Ishikawa (cell line): ENCODE results near the gene MARK3.
A peak's percentile ranks its signal among the peaks of the same experiment; 100 is the strongest.

Source experiments
- CEBPB ChIP-seq: IDR thresholded peaks from 2 replicates; pipeline ENCODE4 v1.6.1; 2012
- CREB1 ChIP-seq: IDR thresholded peaks from 2 replicates; pipeline ENCODE4 v1.6.1; 2012; ENCODE audit warnings: low read depth
- EGR1 ChIP-seq: IDR thresholded peaks from 2 replicates; pipeline ENCODE4 v1.6.1; 2012
- EP300 ChIP-seq: IDR thresholded peaks from 2 replicates; pipeline ENCODE4 v1.6.1; 2012; ENCODE audit warnings: borderline replicate concordance
- FOXM1 ChIP-seq: IDR thresholded peaks from 2 replicates; pipeline ENCODE4 v1.6.1; 2012; ENCODE audit warnings: low read depth, borderline replicate concordance
- MAX ChIP-seq: IDR thresholded peaks from 2 replicates; pipeline ENCODE4 v1.6.1; 2012
- NFIC ChIP-seq: IDR thresholded peaks from 2 replicates; pipeline ENCODE4 v1.6.1; 2012
- RAD21 ChIP-seq: IDR thresholded peaks from 2 replicates; pipeline ENCODE4 v1.6.1; 2012; ENCODE audit warnings: low read depth
- REST ChIP-seq: IDR thresholded peaks from 2 replicates; pipeline ENCODE4 v1.6.1; 2012; ENCODE audit warnings: low read depth, mild to moderate bottlenecking
- TAF1 ChIP-seq: IDR thresholded peaks from 2 replicates; pipeline ENCODE4 v1.6.1; 2012; ENCODE audit warnings: low read depth, mild to moderate bottlenecking
- TCF12 ChIP-seq: IDR thresholded peaks from 2 replicates; pipeline ENCODE4 v1.6.1; 2012; ENCODE audit warnings: low read depth
- TEAD4 ChIP-seq: IDR thresholded peaks from 2 replicates; pipeline ENCODE4 v1.6.1; 2012
- USF1 ChIP-seq: IDR thresholded peaks from 2 replicates; pipeline ENCODE4 v1.6.1; 2012
- YY1 ChIP-seq: IDR thresholded peaks from 2 replicates; pipeline ENCODE4 v1.6.1; 2012; ENCODE audit warnings: low read depth
- ZBTB7A ChIP-seq: IDR thresholded peaks from 2 replicates; pipeline ENCODE4 v1.6.1; 2012; ENCODE audit warnings: low read depth

Gene MARK3

GRCh38 chr14:103408491-103409155 lies 23.4 kb downstream of the MARK3 start:
- TF ChIP-seq EGR1: no peak
- TF ChIP-seq CEBPB: no peak
- TF ChIP-seq TEAD4: no peak
- TF ChIP-seq YY1: no peak
- TF ChIP-seq MAX: no peak
- no peak for TF ChIP-seq TCF12
- no peak for TF ChIP-seq NFIC
- no peak for TF ChIP-seq EP300
- TF ChIP-seq FOXM1: no peak
- TF ChIP-seq TAF1: no peak

GRCh38 chr14:103416916-103417315 lies 31.7 kb downstream of the MARK3 start:
- TF ChIP-seq MAX: no peak
- TF ChIP-seq YY1: no peak
- TF ChIP-seq TEAD4: no peak
- no peak for TF ChIP-seq CREB1
- TF ChIP-seq FOXM1: no peak
- TF ChIP-seq CEBPB: no peak
- TF ChIP-seq RAD21: no peak

GRCh38 chr14:103418481-103418818 lies 33.2 kb downstream of the MARK3 start:
- no peak for TF ChIP-seq TAF1
- no peak for TF ChIP-seq USF1
- TF ChIP-seq EP300: no peak
- no peak for TF ChIP-seq RAD21
- no peak for TF ChIP-seq CREB1
- no peak for TF ChIP-seq TCF12
- TF ChIP-seq FOXM1: no peak
- no peak for TF ChIP-seq REST

GRCh38 chr14:103421556-103421955 lies 36.3 kb downstream of the MARK3 start:
- TF ChIP-seq FOXM1: no peak
- TF ChIP-seq TAF1: no peak
- no peak for TF ChIP-seq CREB1
- no peak for TF ChIP-seq REST
- no peak for TF ChIP-seq TCF12
- TF ChIP-seq RAD21: no peak
- no peak for TF ChIP-seq MAX
- TF ChIP-seq TEAD4: no peak
- no peak for TF ChIP-seq EGR1
- TF ChIP-seq NFIC: no peak
- no peak for TF ChIP-seq CEBPB
- no peak for TF ChIP-seq YY1

GRCh38 chr14:103423050-103423461 lies 37.8 kb downstream of the MARK3 start:
- TF ChIP-seq CEBPB: no peak
- no peak for TF ChIP-seq FOXM1
- no peak for TF ChIP-seq EP300
- no peak for TF ChIP-seq TAF1
- no peak for TF ChIP-seq ZBTB7A

- TF ChIP-seq USF1 (no peak), TEAD4 (0 out of 2 replicates have a peak, but pooled peaks have one; percentile 14)
Observed at GRCh38 chr14:103427485-103428443, 42.5 kb downstream of the MARK3 start.
